Subcutaneous adipose tissue (tissue), 4 donors: Measurements from ENCODE around the gene FAM110D. TPM values are rescaled to one million over a fixed set of nuclear protein-coding genes. Genes with fewer than 3 reads are reported as not detected.

Experiments
- total RNA-seq, 4 donors: library from RNA; depleted of rRNA; stranded (reverse); fragments of >200 nt; gene quantifications; one replicate each; pipeline ENCODE4 v1.1.0, GENCODE V29; 2016
- TF ChIP-seq, protein P1 (sequence below): fragments of 450-650 bp; IDR thresholded peaks from one replicate; pipeline ENCODE4 v1.5.1; 2016; ENCODE audit warnings: low read depth, mild to moderate bottlenecking, control low read depth, antibody characterized with exemption, moderate library complexity

FAM110D gene
- total RNA-seq, 4 donors from 2014 or later: 0.98 to 11.0 (median 5.5) TPM

DNA sequence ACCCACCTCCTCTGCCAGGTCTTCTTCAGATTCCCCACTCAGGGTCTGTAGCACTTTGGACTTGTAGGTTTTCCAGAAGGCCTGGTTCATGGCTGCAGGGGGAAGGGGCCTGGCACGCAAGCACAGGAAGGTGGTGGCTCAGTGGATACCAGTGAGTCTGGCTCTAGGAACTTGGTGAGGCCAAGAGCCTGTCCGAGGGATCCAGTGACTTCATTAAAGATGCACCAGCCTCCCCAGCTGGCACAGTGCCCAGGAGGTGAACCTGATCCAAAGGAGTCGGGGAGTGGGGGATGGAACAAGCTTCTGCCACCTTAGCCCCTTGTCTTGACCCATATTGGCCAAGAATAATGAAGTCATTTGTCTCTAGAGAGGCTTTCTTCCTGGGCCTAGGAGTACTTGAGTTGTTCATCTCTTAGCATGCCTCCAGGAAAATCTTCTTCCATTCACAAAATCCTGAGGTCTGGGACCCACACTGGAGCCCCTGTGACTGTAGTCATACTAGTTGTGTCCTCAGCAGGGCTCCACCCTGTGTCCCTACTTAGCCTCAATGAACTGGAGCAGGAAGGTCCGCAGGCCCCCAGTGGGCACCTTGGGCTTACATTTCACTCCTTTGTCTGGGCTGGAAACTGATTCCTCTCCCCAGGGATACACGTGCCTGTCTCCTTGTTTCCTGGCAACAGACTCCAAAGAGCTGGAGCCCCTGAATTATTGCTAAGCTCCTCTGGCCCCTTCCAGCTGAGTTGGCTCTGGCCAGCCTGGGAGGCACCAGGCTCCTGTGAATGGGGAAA, 9.7 kb downstream of the FAM110D start, which contains the start of gene C1orf232:
Gene C1orf232, minus strand, starts transcription at position 554 of the 788 bp plus-strand sequence. Its CDS starts 464 bp downstream, at position 90.
- TF ChIP-seq, protein P1, sequence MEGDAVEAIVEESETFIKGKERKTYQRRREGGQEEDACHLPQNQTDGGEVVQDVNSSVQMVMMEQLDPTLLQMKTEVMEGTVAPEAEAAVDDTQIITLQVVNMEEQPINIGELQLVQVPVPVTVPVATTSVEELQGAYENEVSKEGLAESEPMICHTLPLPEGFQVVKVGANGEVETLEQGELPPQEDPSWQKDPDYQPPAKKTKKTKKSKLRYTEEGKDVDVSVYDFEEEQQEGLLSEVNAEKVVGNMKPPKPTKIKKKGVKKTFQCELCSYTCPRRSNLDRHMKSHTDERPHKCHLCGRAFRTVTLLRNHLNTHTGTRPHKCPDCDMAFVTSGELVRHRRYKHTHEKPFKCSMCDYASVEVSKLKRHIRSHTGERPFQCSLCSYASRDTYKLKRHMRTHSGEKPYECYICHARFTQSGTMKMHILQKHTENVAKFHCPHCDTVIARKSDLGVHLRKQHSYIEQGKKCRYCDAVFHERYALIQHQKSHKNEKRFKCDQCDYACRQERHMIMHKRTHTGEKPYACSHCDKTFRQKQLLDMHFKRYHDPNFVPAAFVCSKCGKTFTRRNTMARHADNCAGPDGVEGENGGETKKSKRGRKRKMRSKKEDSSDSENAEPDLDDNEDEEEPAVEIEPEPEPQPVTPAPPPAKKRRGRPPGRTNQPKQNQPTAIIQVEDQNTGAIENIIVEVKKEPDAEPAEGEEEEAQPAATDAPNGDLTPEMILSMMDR: no peak

DNA sequence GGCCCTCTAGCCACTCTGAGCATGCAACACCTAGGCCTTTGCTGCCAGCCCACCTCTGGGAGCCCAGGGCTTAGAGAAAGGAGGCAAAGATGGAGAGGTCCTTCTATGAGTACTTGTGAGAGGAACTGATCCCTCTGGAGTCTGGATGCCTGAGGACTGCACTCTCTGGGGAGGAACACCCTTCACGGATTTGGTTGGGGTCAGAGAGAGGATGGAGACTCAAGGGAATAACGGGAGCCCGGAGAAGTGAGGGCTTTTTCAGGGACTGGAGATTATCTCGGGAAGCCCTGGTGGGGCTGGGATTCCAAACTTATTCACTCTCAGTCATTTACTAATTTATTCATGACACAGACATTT, 10.3 kb downstream of the FAM110D start:
- TF ChIP-seq, protein P1: no peak

DNA sequence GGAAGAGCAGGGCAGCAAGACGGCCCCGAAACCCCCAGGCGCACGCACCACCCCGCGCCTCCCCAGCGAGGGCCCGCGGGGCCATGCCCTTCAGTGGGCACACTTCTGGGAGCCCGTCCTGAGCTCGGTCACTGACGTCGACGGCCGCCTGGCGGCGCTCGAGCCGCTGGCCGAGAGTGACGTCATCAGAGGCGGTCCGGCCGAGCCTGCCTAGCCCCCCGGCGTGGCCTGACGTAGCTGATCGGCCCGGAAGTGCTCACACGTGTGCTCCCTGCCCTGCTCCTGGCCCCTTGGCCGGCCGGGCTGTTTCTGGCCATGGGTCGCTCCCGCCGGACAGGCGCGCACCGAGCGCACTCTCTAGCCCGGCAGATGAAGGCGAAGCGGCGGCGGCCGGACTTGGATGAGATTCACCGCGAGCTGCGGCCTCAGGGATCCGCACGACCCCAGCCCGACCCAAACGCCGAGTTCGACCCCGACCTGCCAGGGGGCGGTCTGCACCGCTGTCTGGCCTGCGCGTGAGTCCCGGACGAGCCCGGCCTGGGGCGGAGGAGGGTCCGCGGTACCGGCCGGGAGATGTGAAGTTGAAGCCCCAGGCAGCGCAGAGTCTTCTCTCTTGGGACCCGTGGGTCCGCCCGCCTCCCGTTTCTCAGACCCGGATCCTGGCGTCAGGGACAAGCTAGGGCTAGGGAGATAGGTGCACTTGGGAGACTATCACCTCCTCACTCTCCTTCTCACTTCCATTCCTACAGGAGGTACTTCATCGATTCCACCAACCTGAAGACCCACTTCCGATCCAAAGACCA, 11.0 kb downstream of the FAM110D start, which contains the start of gene ZNF593:
Gene ZNF593, plus strand, starts transcription at position 240 of the 803 bp plus-strand sequence. Its CDS starts 76 bp downstream, at position 316.
- TF ChIP-seq, protein P1: no peak

DNA sequence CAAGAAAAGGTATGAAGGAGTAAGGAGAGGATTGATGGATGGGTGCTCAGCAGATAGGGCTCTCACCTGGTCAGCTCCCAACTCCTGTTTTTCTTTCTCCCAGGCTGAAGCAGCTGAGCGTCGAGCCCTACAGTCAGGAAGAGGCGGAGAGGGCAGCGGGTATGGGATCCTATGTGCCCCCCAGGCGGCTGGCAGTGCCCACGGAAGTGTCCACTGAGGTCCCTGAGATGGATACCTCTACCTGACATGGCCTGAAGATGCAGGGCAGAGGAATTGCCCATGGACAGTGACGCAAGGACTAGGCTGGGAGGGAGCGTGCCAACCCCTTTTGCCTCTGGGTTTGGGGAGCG, 11.6 kb downstream of the FAM110D start:
- TF ChIP-seq, protein P1: no peak

DNA sequence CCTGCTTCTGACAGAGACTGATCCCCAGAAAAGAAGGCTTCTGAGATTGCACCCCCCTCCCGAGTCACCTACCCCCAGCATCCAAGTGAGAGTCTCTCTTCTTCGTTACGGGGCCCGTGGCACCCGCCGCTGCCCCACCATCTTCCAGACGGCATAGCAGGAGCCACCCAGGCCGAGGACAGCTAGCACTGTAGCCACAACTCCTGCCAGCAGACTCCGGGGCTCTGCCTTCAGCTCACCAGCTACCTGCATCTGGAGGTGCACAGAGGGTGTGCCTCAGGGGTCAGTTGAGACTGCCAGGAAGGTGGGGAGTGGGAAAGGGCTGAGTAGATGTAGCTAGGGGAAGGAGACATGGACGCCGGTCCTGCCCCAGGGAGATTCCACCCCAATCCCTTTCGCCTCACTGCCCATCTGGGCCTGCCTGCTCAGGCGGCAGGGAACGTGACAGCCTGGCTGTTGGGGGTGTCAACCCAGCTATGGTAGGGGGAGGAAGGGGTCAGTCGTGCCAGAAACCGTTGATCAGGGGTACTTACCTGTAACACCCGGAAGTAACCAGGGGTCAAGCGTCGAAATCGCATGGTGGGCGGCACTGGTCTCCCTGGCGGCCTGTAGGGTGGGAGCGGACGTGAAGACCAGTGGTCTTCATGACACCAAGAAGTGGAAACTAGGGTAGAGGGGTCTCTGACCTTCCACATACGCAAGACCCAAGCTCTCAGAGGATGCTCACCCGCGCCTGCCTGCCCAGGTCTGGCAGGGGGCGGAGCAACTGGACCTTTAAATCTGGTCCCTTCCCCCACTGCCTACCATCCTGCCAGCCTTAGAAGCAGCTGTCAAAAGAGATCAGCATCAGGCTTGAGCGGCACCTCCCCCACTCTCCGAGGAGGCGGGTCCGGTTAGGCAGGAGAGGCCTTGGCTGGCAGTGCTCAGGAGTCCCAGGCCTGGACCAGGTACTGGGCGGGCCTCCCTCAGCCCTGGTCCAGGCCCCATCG, 12.5 kb downstream of the FAM110D start, which contains the start of gene ZNF593OS:
Gene ZNF593OS, minus strand, starts transcription at position 749 of the 989 bp plus-strand sequence. Its CDS starts 171 bp downstream, at position 578.
- TF ChIP-seq, protein P1: no peak

DNA sequence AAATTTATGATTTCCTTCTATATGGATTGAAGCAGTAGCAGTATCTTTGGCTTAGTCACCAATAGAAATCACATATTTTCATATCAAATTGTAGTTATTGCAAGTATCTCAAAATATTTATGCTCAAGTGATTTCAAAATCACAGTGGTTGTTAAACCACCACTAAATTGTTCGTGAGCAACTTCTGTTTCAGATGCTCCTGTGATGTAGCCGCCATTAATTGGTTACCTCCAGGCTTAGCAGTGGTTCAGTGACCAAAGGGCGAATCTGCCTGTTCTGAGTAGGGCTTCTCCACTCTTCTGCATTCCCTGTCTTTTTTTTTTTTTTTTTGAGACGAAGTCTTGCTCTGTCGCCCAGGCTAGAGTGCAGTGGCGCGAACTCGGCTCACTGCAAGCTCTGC, 16.5 kb downstream of the FAM110D start:
- TF ChIP-seq, protein P1: no peak
